ENCODE data around the gene ACSF3.

ACSF3 gene

GRCh38 chr16:89201439-89202377 lies 108.1 kb downstream of the ACSF3 start:
- whole genome bisulfite sequencing (ENCODE audit: insufficient coverage) = under 1% methylated on average over 88 of the region's 111 CpGs
- CTCF ChIA-PET = interaction anchor here (1.6 kb wide), 1 partner anchor 15 kb away, joined by 3 read pairs; no protein-coding TSS in a partner anchor
- Histone ChIP-seq H3K4me1 (ENCODE audit: control extremely low read depth in 1 of 4, control insufficient read depth in 4 of 4, insufficient read depth in 4 of 4, low read length in 3 of 4) (peaks cover 0 to 19% (median 16%) of the 10 kb centered on the region in 4 experiments), H3K4me3 (ENCODE audit: control insufficient read depth in 1 of 7, extremely low read depth in 1 of 7, insufficient read depth in 4 of 7, low read depth in 2 of 7, low read length in 6 of 7) (peak overlapping the region in 5 of 7 experiments; percentile 23 to 62 (median 46)), H3K27ac (ENCODE audit: insufficient read depth in 1 of 2, low read depth in 1 of 2, low read length in 2 of 2, poor library complexity in 1 of 2, severe bottlenecking in 2 of 2) (no peak overlapping the region), H3K27me3 (replicated peaks in 2 of 5; ENCODE audit: control insufficient read depth in 4 of 5, insufficient read depth in 5 of 5, low read length in 4 of 5) (peaks cover 15 to 78% (median 27%) of the 10 kb centered on the region in 5 experiments), H3K9me3 (ENCODE audit: control extremely low read depth in 1 of 5, control insufficient read depth in 4 of 5, insufficient read depth in 2 of 5, low read depth in 1 of 5, low read length in 4 of 5) (peaks cover 0 to 9% (median 5%) of the 10 kb centered on the region in 5 experiments), H3K36me3 (ENCODE audit: control insufficient read depth in 4 of 4, insufficient read depth in 4 of 4, low read length in 3 of 4) (no peaks in the 10 kb centered on the region)
- POLR2A ChIA-PET = interaction anchor here (0.5 kb wide), 1 partner anchor 16 kb away, joined by 3 read pairs; no protein-coding TSS in a partner anchor
- peak; percentile 64 to 75 (median 74) for DNase-seq

- Histone ChIP-seq H3K36me3 (ENCODE audit: control insufficient read depth in 4 of 4, insufficient read depth in 4 of 4, low read length in 3 of 4) (no peaks in the 10 kb centered on the region), H3K27ac (ENCODE audit: insufficient read depth in 1 of 2, low read depth in 1 of 2, low read length in 2 of 2, poor library complexity in 1 of 2, severe bottlenecking in 2 of 2) (no peak overlapping the region), H3K4me1 (ENCODE audit: control extremely low read depth in 1 of 4, control insufficient read depth in 4 of 4, insufficient read depth in 4 of 4, low read length in 3 of 4) (peaks cover 0 to 19% (median 16%) of the 10 kb centered on the region in 4 experiments), H3K27me3 (replicated peaks in 2 of 5; ENCODE audit: control insufficient read depth in 4 of 5, insufficient read depth in 5 of 5, low read length in 4 of 5) (peaks cover 15 to 71% (median 27%) of the 10 kb centered on the region in 5 experiments), H3K9me3 (ENCODE audit: control extremely low read depth in 1 of 5, control insufficient read depth in 4 of 5, insufficient read depth in 2 of 5, low read depth in 1 of 5, low read length in 4 of 5) (peaks cover 0 to 9% (median 5%) of the 10 kb centered on the region in 5 experiments), H3K4me3 (ENCODE audit: control insufficient read depth in 1 of 7, extremely low read depth in 1 of 7, insufficient read depth in 4 of 7, low read depth in 2 of 7, low read length in 6 of 7) (peak overlapping the region in 4 of 7 experiments; percentile 23 to 62 (median 44))
- ChIA-PET CTCF (no interaction called here), POLR2A (no interaction called here)
- 31% methylated on average over 34 of the region's 49 CpGs for WGBS (ENCODE audit: insufficient coverage)
- DNase-seq = peak in 1 of 3 donors; percentile 13
Observed at GRCh38 chr16:89202422-89203215, 109.0 kb downstream of the ACSF3 start.
